Activated naive CD8-positive, alpha-beta T cell treated with anti-CD3 and anti-CD28 coated beads, Interleukin-2, amount 10 ng/mL, durations not matched to agents 7 days and 5 days (primary cell): ENCODE data around the gene SINHCAF. TPM values are rescaled to one million over a fixed set of nuclear protein-coding genes. Genes with fewer than 3 reads are reported as not detected.

Experiments
- ATAC-seq: fragments of 150-1000 bp; cut with Tn5 transposase; one replicate; pipeline ENCODE4 v1.10.0; 2021; ENCODE audit warnings: low read depth, moderate library complexity
- POLR2A ChIA-PET: fragments of 350-600 bp; sonication (Branson Sonifier 250); formaldehyde crosslinking; loops from one replicate; lab custom pipeline; 2021; ENCODE audit warnings: antibody characterized with exemption; lab: Charles Lee
- DNase-seq: peaks from one replicate; pipeline ENCODE4 v3.0.0; 2021
- H3K27ac Mint-ChIP-seq: one replicate; pipeline ENCODE4 v1.8.0; 2022; ENCODE audit warnings: mild to moderate bottlenecking, mixed read lengths
- H3K27me3 Mint-ChIP-seq: one replicate; pipeline ENCODE4 v1.8.0; 2022; ENCODE audit warnings: mild to moderate bottlenecking, moderate library complexity, mixed read lengths
- H3K36me3 Mint-ChIP-seq: one replicate; pipeline ENCODE4 v1.8.0; 2021; ENCODE audit warnings: mild to moderate bottlenecking, mixed read lengths
- H3K4me1 Mint-ChIP-seq: one replicate; pipeline ENCODE4 v1.8.0; 2021; ENCODE audit warnings: mixed read lengths
- H3K4me3 Mint-ChIP-seq: one replicate; pipeline ENCODE4 v1.8.0; 2022; ENCODE audit warnings: mild to moderate bottlenecking, moderate library complexity, mixed read lengths
- H3K9me3 Mint-ChIP-seq: one replicate; pipeline ENCODE4 v1.8.0; 2021; ENCODE audit warnings: mixed read lengths
- total RNA-seq, 2 experiments: library from RNA; stranded (reverse); gene quantifications; one replicate each; pipeline ENCODE4 v1.2.3, GENCODE V29; 2021

The SINHCAF gene
- total RNA-seq, 2 experiments from 2014 or later, result 74.7 to 86.3 TPM

GRCh38 chr12:31236998-31237637 is 88.8 kb downstream of the SINHCAF start:
- POLR2A ChIA-PET, result no interaction called here
- ATAC-seq, result no peak
- Mint-ChIP-seq H3K4me1 (peaks cover 9% of the 10 kb centered on the region), H3K27ac (no peak overlapping the region), H3K4me3 (no peak overlapping the region), H3K36me3 (no peaks in the 10 kb centered on the region), H3K9me3 (no peaks in the 10 kb centered on the region), H3K27me3 (peaks cover 18% of the 10 kb centered on the region)
- no peak for DNase-seq

DNA sequence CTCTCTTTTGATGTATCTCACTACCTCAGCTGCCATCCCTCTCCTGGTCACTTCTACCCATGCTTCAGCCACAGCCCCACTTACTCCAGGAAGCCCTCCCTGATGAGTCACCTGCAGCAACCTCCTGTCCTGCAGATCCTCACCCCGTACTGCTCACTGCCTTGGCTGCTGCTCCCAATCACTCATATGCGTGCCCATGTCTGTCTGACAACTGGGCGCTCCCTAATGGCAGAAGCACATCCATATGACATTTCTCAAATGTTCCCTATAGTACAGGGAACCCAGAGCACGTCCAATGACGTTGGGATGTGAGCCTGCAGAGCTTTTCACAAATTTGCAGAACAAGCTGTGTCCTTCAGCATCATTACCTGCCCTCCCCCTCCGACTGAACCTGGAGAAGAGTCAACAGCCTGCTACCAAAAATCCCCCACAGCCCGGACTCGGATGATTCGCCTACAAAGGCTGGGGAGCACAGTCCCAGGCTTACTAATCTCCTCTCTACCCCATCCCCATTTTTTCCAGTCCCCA is 90.0 kb downstream of the SINHCAF start:
- H3K4me3 Mint-ChIP-seq, result no peak overlapping the region
- ATAC-seq (no peak), DNase-seq (no peak)
- peaks cover 9% of the 10 kb centered on the region for H3K4me1 Mint-ChIP-seq
- peaks cover 4% of the 10 kb centered on the region for H3K9me3 Mint-ChIP-seq
- no peaks in the 10 kb centered on the region for H3K36me3 Mint-ChIP-seq
- H3K27me3 Mint-ChIP-seq, result peaks cover 23% of the 10 kb centered on the region
- H3K27ac Mint-ChIP-seq, result no peak overlapping the region
- POLR2A ChIA-PET, result no interaction called here

DNA sequence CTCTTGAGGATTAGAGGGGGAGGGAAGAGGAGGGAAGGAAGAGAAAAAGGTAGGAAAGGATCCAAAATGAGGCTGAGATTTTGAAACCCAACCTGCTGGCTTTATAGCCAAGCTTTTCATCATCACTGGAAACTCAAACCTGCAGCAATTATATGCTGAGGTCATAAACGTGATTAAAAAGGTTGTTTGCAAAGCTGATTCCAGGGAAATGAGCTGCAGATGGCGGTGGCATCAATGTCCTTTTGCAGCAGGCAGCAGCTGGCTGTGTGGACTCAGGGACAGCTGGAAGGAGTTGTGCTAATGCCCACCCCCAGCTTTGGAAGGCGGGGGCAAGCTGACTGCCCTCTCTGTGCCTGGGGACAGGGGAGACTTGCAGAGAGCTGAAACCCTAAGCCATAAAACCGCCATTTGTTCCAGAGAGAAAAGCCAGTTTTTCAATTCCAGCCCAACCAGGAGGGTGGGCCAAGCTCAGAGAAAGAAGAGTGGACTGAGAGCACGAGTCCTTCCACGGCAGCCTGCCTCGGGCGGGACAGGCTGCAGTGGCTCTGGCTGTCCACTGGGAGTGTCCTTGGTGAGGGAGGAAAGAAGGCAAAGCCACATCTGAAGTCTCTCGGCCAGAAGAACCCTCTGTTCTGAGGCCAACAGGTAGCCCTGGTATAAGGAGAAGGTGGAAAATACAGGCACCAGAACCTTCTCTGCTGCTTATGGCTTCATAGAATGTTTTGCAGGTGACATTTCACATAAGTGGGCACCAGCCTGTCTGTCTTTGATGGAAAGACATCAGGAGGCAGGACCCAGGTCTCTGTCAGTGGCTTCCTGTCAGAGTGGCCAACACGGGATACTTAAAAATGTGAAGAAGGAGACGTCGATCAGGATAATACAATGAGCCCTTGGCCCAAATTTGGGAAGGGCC is 90.7 kb downstream of the SINHCAF start:
- Mint-ChIP-seq H3K4me1 (peaks cover 9% of the 10 kb centered on the region), H3K9me3 (peaks cover 4% of the 10 kb centered on the region), H3K36me3 (no peaks in the 10 kb centered on the region), H3K27ac (no peak overlapping the region), H3K4me3 (no peak overlapping the region), H3K27me3 (peaks cover 22% of the 10 kb centered on the region)
- DNase-seq (no peak), ATAC-seq (no peak)
- POLR2A ChIA-PET, result no interaction called here

DNA sequence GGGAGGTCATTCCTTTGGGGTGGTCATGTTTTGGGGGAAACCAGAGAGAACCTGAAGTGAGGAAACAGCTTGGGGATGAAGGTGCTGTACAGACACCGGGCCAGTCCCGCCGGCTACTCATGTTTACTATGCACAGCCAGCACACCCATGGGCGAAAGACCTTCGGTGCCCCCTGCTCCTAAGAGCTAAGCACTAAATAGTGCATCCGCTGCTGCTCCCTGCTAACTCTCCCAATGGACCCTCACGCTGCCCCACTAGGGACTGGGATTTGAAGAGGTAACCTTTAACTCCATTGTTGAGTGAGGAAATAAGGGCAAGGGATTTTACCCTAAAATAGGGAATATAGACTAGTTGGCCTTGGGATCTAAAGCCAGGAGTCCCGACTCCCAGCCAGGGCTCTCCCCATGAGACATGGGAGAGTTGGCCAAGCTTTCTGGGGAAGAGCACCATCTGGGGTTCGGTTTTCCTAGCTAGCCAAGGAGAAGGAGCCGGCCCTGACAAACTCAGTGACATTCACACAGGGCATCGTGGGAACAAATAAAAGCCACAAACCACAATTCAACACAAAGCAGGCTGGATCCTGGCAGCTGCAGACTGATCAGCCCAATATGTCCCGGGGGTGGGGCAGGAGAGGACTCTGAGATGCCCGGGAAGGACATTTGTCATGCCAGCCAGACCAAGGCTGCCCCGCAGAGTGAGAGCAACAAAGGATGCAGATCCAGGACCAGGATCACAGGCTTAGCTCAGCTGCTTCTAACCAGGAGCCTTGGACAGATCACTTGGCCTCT is 91.7 kb downstream of the SINHCAF start:
- Mint-ChIP-seq H3K4me1 (peaks cover 9% of the 10 kb centered on the region), H3K4me3 (no peak overlapping the region), H3K27me3 (peaks cover 22% of the 10 kb centered on the region), H3K27ac (no peak overlapping the region), H3K9me3 (peaks cover 4% of the 10 kb centered on the region), H3K36me3 (no peaks in the 10 kb centered on the region)
- DNase-seq, result no peak
- POLR2A ChIA-PET, result no interaction called here
- no peak for ATAC-seq

- Mint-ChIP-seq H3K4me3 (no peak overlapping the region), H3K27ac (no peak overlapping the region), H3K9me3 (peaks cover 4% of the 10 kb centered on the region), H3K27me3 (peaks cover 19% of the 10 kb centered on the region), H3K36me3 (no peaks in the 10 kb centered on the region), H3K4me1 (peaks cover 7% of the 10 kb centered on the region)
- POLR2A ChIA-PET, result no interaction called here
- DNase-seq, result no peak
- ATAC-seq, result no peak
Observed at GRCh38 chr12:31233061-31233730, 92.8 kb downstream of the SINHCAF start.

- Mint-ChIP-seq H3K4me3 (no peak overlapping the region), H3K27ac (no peak overlapping the region), H3K4me1 (peaks cover 3% of the 10 kb centered on the region), H3K36me3 (no peaks in the 10 kb centered on the region), H3K9me3 (peaks cover 4% of the 10 kb centered on the region), H3K27me3 (peaks cover 16% of the 10 kb centered on the region)
- DNase-seq (no peak), ATAC-seq (no peak)
- POLR2A ChIA-PET, result no interaction called here
Observed at GRCh38 chr12:31232361-31232965, 93.5 kb downstream of the SINHCAF start.

GRCh38 chr12:31231611-31232360 is 94.2 kb downstream of the SINHCAF start:
- Mint-ChIP-seq H3K9me3 (peaks cover 4% of the 10 kb centered on the region), H3K4me3 (no peak overlapping the region), H3K4me1 (no peaks in the 10 kb centered on the region), H3K36me3 (no peaks in the 10 kb centered on the region), H3K27me3 (peaks cover 16% of the 10 kb centered on the region), H3K27ac (no peak overlapping the region)
- POLR2A ChIA-PET, result no interaction called here
- DNase-seq (no peak), ATAC-seq (no peak)
